ENCODE results near the gene CNR2. TPM values are rescaled to one million over a fixed set of nuclear protein-coding genes. Genes with fewer than 3 reads are reported as not detected.
A peak's percentile ranks its signal among the peaks of the same experiment; 100 is the strongest.

CNR2 gene
- total and polyA plus RNA-seq, 2 of the 4 experiments (the other 2 are of a cell fraction) = not detected

DNA sequence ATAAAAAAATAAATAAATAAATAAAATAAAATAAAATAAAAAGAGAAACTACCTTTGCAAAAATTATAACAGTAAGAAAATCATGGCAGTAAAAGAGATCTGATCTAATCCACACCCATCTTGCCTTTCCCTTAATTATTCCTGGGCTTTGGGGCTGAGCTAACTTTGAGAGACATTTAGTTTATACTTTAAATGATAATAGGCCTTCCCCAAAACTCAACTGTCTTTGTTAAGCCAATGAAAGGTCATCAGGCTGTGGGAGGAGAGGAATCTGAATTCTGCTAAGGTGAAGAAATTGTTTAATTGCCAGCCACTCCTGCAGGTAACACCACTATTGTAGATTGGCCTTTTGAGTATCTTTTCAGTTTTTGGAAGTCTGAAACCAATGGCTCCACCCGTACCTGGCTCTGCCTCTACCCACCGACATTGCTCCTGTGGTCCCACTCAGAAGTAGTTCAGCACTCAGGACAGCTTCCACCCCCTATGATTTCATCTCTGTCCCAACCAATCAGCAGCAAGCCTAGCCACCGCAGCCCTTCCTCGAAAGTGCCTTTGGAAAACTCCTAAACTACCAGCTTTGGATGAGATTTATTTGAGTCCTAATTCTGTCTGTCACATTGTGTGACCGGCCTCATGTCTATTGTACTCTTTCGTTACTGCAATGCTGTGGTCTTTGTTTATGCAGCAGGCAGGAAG lies 23.5 kb upstream of the CNR2 start:
- no peak overlapping the region for H2BK120ac ChIP-seq (ENCODE audit: low read depth, low read length)
- BruUV-seq (replicated peaks) = no TSS peak

More for the DNA sequence above, 23.5 kb upstream of the CNR2 start:
- H3K4me3 ChIP-seq (ENCODE audit: insufficient read depth, low read depth, low read length) = no peak overlapping the region
- no peak overlapping the region for H4K8ac ChIP-seq (ENCODE audit: low read depth in 2 of 2, low read length in 2 of 2)
- DNase-seq = no peak
- H3K79me1 ChIP-seq (ENCODE audit: low read depth in 1 of 2, low read length in 2 of 2) = no peaks in the 10 kb centered on the region
- H2AK9ac ChIP-seq (replicated peaks; ENCODE audit: low read depth, low read length, poor library complexity) = no peak overlapping the region
- 0 out of 2 replicates have a peak, but pooled peaks have one; percentile 32 for ATAC-seq (ENCODE audit: low read depth)
- H3K9me3 ChIP-seq (ENCODE audit: control insufficient read depth, insufficient read depth, low read length) = no peaks in the 10 kb centered on the region
- H3K4me1 ChIP-seq (ENCODE audit: control insufficient read depth, insufficient read depth, low read length) = no peaks in the 10 kb centered on the region
- no CpG with 5 or more reads among the region's 6 CpGs for WGBS, 2 experiments (ENCODE audit: extremely low coverage in 2 of 2, insufficient read length in 1 of 2)
- ChIA-PET POLR2A (ENCODE audit: unreplicated experiment) (no interaction called here), CTCF (interaction anchor here (0.7 kb wide), 1 partner anchor 13 kb away, joined by 4 read pairs; no protein-coding TSS in a partner anchor)
- no peak overlapping the region for H2BK5ac ChIP-seq (ENCODE audit: low read depth, low read length, poor library complexity, severe bottlenecking)
- H3K36me3 ChIP-seq (ENCODE audit: control insufficient read depth, insufficient read depth, low read length) = no peaks in the 10 kb centered on the region
- H3K27me3 ChIP-seq (ENCODE audit: control insufficient read depth, insufficient read depth, low read length) = peaks cover 16% of the 10 kb centered on the region
- no peak overlapping the region for H3K9ac ChIP-seq (ENCODE audit: low read depth, low read length)
- no peak overlapping the region for H3K18ac ChIP-seq (ENCODE audit: low read depth, low read length)
- H3K4ac ChIP-seq (ENCODE audit: low read depth, low read length) = no peak overlapping the region
- no peaks in the 10 kb centered on the region for H3K9me1 ChIP-seq (ENCODE audit: insufficient read depth, low read length)
- intact Hi-C loops (cut with micrococcal nuclease) (no loop called here), in situ Hi-C loops (cut with MboI; ENCODE audit: low sequenced_read_pairs) (no loop called here), dilution Hi-C loops (cut with HindIII; ENCODE audit: low sequenced_read_pairs, unreplicated experiment) (no loop called here)
- no peak overlapping the region for H3K4me2 ChIP-seq (ENCODE audit: low read depth, low read length)
- no peak overlapping the region for H3K23ac ChIP-seq (ENCODE audit: low read depth, low read length)
- H2AK5ac ChIP-seq (ENCODE audit: low read depth, low read length) = no peak overlapping the region
- H4K20me1 ChIP-seq (ENCODE audit: insufficient read depth, low read length) = no peaks in the 10 kb centered on the region
- H2BK20ac ChIP-seq (ENCODE audit: low read depth, low read length) = no peak overlapping the region
- no peak overlapping the region for H2BK15ac ChIP-seq (ENCODE audit: low read depth, low read length)
- H3K56ac ChIP-seq (ENCODE audit: extremely low read depth, insufficient read depth, low read length) = no peak overlapping the region
- TF ChIP-seq FOS (IDR thresholded peaks at IDR 0.05; ENCODE audit: low read depth, low read length) = no peak
- no peak for TF ChIP-seq RAD21 (IDR thresholded peaks at IDR 0.05; ENCODE audit: low read length)
- no peak for TF ChIP-seq NFE2L2 (IDR thresholded peaks at IDR 0.05; ENCODE audit: low read depth, low read length)
- no peak for TF ChIP-seq MAFK (IDR thresholded peaks at IDR 0.05; ENCODE audit: low read depth, low read length)
- TF ChIP-seq CEBPB (IDR thresholded peaks at IDR 0.05; ENCODE audit: low read depth, low read length) = no peak
- no peak for TF ChIP-seq MAZ (IDR thresholded peaks at IDR 0.05; ENCODE audit: borderline replicate concordance, low read depth, low read length)
- TF ChIP-seq RFX5 (IDR thresholded peaks at IDR 0.05; ENCODE audit: low read depth, low read length) = no peak
- TF ChIP-seq MXI1 (IDR thresholded peaks at IDR 0.05; ENCODE audit: borderline replicate concordance, low read depth, low read length) = no peak
- TF ChIP-seq SMC3 (IDR thresholded peaks at IDR 0.05; ENCODE audit: low read depth, low read length) = no peak
- TF ChIP-seq, protein P1, sequence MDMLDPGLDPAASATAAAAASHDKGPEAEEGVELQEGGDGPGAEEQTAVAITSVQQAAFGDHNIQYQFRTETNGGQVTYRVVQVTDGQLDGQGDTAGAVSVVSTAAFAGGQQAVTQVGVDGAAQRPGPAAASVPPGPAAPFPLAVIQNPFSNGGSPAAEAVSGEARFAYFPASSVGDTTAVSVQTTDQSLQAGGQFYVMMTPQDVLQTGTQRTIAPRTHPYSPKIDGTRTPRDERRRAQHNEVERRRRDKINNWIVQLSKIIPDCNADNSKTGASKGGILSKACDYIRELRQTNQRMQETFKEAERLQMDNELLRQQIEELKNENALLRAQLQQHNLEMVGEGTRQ (IDR thresholded peaks at IDR 0.05; ENCODE audit: low read depth, low read length) = no peak
- no peak for TF ChIP-seq BHLHE40 (IDR thresholded peaks at IDR 0.05; ENCODE audit: low read depth, low read length)
- TF ChIP-seq CHD1 (IDR thresholded peaks at IDR 0.05; ENCODE audit: low read depth, low read length) = no peak
- TF ChIP-seq, protein P2, sequence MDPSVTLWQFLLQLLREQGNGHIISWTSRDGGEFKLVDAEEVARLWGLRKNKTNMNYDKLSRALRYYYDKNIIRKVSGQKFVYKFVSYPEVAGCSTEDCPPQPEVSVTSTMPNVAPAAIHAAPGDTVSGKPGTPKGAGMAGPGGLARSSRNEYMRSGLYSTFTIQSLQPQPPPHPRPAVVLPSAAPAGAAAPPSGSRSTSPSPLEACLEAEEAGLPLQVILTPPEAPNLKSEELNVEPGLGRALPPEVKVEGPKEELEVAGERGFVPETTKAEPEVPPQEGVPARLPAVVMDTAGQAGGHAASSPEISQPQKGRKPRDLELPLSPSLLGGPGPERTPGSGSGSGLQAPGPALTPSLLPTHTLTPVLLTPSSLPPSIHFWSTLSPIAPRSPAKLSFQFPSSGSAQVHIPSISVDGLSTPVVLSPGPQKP (IDR thresholded peaks at IDR 0.05; ENCODE audit: borderline replicate concordance, low read depth, low read length) = no peak
- TF ChIP-seq RCOR1 (IDR thresholded peaks at IDR 0.05; ENCODE audit: insufficient replicate concordance, low read length) = no peak
- TF ChIP-seq POLR2A (IDR thresholded peaks at IDR 0.05; ENCODE audit: low read depth, low read length) = no peak
- TF ChIP-seq, protein P3, sequence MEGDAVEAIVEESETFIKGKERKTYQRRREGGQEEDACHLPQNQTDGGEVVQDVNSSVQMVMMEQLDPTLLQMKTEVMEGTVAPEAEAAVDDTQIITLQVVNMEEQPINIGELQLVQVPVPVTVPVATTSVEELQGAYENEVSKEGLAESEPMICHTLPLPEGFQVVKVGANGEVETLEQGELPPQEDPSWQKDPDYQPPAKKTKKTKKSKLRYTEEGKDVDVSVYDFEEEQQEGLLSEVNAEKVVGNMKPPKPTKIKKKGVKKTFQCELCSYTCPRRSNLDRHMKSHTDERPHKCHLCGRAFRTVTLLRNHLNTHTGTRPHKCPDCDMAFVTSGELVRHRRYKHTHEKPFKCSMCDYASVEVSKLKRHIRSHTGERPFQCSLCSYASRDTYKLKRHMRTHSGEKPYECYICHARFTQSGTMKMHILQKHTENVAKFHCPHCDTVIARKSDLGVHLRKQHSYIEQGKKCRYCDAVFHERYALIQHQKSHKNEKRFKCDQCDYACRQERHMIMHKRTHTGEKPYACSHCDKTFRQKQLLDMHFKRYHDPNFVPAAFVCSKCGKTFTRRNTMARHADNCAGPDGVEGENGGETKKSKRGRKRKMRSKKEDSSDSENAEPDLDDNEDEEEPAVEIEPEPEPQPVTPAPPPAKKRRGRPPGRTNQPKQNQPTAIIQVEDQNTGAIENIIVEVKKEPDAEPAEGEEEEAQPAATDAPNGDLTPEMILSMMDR (conservative IDR thresholded peaks at IDR 0.05; ENCODE audit: low read depth, low read length) = no peak
- no peak overlapping the region for H3K27ac ChIP-seq (ENCODE audit: insufficient read depth, low read length)
- no peak overlapping the region for H4K5ac ChIP-seq (ENCODE audit: low read depth, low read length)
- H2AFZ ChIP-seq (replicated peaks; ENCODE audit: low read length, poor library complexity) = no peak overlapping the region
- H3K14ac ChIP-seq (replicated peaks; ENCODE audit: low read depth, low read length) = no peak overlapping the region
- no peak overlapping the region for H4K91ac ChIP-seq (ENCODE audit: insufficient read depth, low read depth, low read length)
